GM23338 (cell line): Measurements from ENCODE around the gene DPY19L1. TPM values are rescaled to one million over a fixed set of nuclear protein-coding genes. Genes with fewer than 3 reads are reported as not detected.
"Not testable (repeated sequence)": the region's sequence is repeated elsewhere in the genome, so short reads cannot be mapped to it uniquely, and the experiment has no call there.

Experiments
- ATAC-seq: fragments of 200-7000 bp; cut with Tn5 transposase; 3 replicates; pipeline ENCODE4 v1.9.1; 2020
- DNase-seq: peaks from one replicate; pipeline ENCODE4 v3.0.0-alpha.2; 2015; ENCODE audit warnings: low spot score
- H2AFZ ChIP-seq: fragments of 200-600 bp; sonication (generic); 2 replicates; pipeline ENCODE4 v1.8.0; 2016; ENCODE audit warnings: antibody characterized with exemption, mild to moderate bottlenecking, moderate library complexity
- H3F3A ChIP-seq: fragments of 200-600 bp; sonication (generic); replicated peaks from 2 replicates; pipeline ENCODE4 v1.8.0; 2017; ENCODE audit warnings: antibody characterized with exemption, mixed run types, low read depth
- H3K27ac ChIP-seq: fragments of 200-600 bp; sonication (generic); 2 replicates; pipeline ENCODE4 v1.6.1; 2016; ENCODE audit warnings: low read depth
- H3K27me3 ChIP-seq: fragments of 200-600 bp; sonication (generic); 2 replicates; pipeline ENCODE4 v1.8.0; 2016; ENCODE audit warnings: mild to moderate bottlenecking, mixed run types, moderate library complexity; ENCODE audit not compliant: insufficient read depth
- H3K36me3 ChIP-seq: fragments of 200-600 bp; sonication (generic); 2 replicates; pipeline ENCODE4 v1.8.0; 2016; ENCODE audit warnings: mild to moderate bottlenecking; ENCODE audit not compliant: insufficient read depth
- H3K4me1 ChIP-seq: fragments of 200-600 bp; sonication (generic); 2 replicates; pipeline ENCODE4 v1.8.0; 2016; ENCODE audit warnings: mild to moderate bottlenecking, moderate library complexity; ENCODE audit not compliant: insufficient read depth
- H3K4me2 ChIP-seq: fragments of 200-600 bp; sonication (generic); 2 replicates; pipeline ENCODE4 v1.7.1; 2017; ENCODE audit warnings: mixed run types
- H3K4me3 ChIP-seq: fragments of 200-600 bp; sonication (generic); 2 replicates; pipeline ENCODE4 v1.6.1; 2016; ENCODE audit warnings: mixed run types
- H3K79me2 ChIP-seq: fragments of 200-600 bp; sonication (generic); replicated peaks from 2 replicates; pipeline ENCODE4 v1.8.0; 2017; ENCODE audit warnings: mild to moderate bottlenecking; ENCODE audit not compliant: insufficient read depth
- H3K9me2 ChIP-seq: fragments of 200-600 bp; sonication (generic); 2 replicates; pipeline ENCODE4 v1.8.0; 2017; ENCODE audit not compliant: insufficient read depth
- H4K20me1 ChIP-seq: fragments of 200-600 bp; sonication (generic); replicated peaks from 2 replicates; pipeline ENCODE4 v1.8.0; 2017; ENCODE audit warnings: mild to moderate bottlenecking; ENCODE audit not compliant: insufficient read depth
- H3K27ac Mint-ChIP-seq: 2 replicates; pipeline ENCODE4 v1.8.0; 2020; ENCODE audit warnings: inconsistent platforms, mild to moderate bottlenecking, moderate library complexity, mixed read lengths
- H3K27me3 Mint-ChIP-seq: 3 replicates; pipeline ENCODE4 v1.8.0; 2022; ENCODE audit warnings: low read depth, mild to moderate bottlenecking, moderate library complexity, mixed read lengths, inconsistent platforms; ENCODE audit not compliant: insufficient read depth, poor library complexity
- H3K36me3 Mint-ChIP-seq: 3 replicates; pipeline ENCODE4 v1.8.0; 2021; ENCODE audit warnings: low read depth, mild to moderate bottlenecking, inconsistent platforms, moderate library complexity, mixed read lengths
- H3K4me1 Mint-ChIP-seq: 3 replicates; pipeline ENCODE4 v1.8.0; 2020; ENCODE audit warnings: mild to moderate bottlenecking, inconsistent platforms, mixed read lengths
- H3K4me3 Mint-ChIP-seq: 3 replicates; pipeline ENCODE4 v1.8.0; 2021; ENCODE audit warnings: moderate library complexity, mild to moderate bottlenecking, inconsistent platforms, mixed read lengths
- H3K9me3 Mint-ChIP-seq: 3 replicates; pipeline ENCODE4 v1.8.0; 2020; ENCODE audit warnings: moderate library complexity, mild to moderate bottlenecking, inconsistent platforms, mixed read lengths
- CREB1 ChIP-seq: fragments of 250-450 bp; sonication (Bioruptor Pico); IDR thresholded peaks from 2 replicates; pipeline ENCODE4 v1.5.0; 2020; ENCODE audit warnings: low read depth, mild to moderate bottlenecking, moderate library complexity
- EZH2 ChIP-seq: fragments of 200-600 bp; sonication (generic); IDR thresholded peaks from one replicate; pipeline ENCODE4 v1.8.0; 2017; ENCODE audit warnings: antibody characterized with exemption, mild to moderate bottlenecking, low read depth; ENCODE audit not compliant: unreplicated experiment
- EZH2phosphoT487 ChIP-seq: fragments of 200-600 bp; sonication (generic); IDR thresholded peaks from one replicate; pipeline ENCODE4 v1.8.1; 2018; ENCODE audit warnings: antibody characterized with exemption; ENCODE audit not compliant: unreplicated experiment
- JUNB ChIP-seq: IDR thresholded peaks from one replicate; pipeline ENCODE4 v1.6.1; 2016; ENCODE audit warnings: antibody characterized with exemption; ENCODE audit not compliant: unreplicated experiment
- NANOG ChIP-seq: IDR thresholded peaks from 2 replicates; pipeline ENCODE4 v1.6.1; 2016; ENCODE audit warnings: antibody characterized with exemption, borderline replicate concordance
- REST ChIP-seq: IDR thresholded peaks from one replicate; pipeline ENCODE4 v1.6.1; 2018; ENCODE audit warnings: antibody characterized with exemption; ENCODE audit not compliant: unreplicated experiment
- STAT1 ChIP-seq: IDR thresholded peaks from one replicate; pipeline ENCODE4 v1.6.1; 2016; ENCODE audit warnings: antibody characterized with exemption; ENCODE audit not compliant: unreplicated experiment
- ZNF114 ChIP-seq: fragments of 250-450 bp; sonication (Bioruptor Pico); IDR thresholded peaks from 2 replicates; pipeline ENCODE4 v1.5.0; 2020; ENCODE audit warnings: mild to moderate bottlenecking, moderate library complexity
- ZNF331 ChIP-seq: fragments of 250-450 bp; sonication (Bioruptor Pico); IDR thresholded peaks from 2 replicates; pipeline ENCODE4 v1.5.0; 2020; ENCODE audit warnings: low read depth, mild to moderate bottlenecking, moderate library complexity
- ZNF462 ChIP-seq: fragments of 250-450 bp; sonication (Bioruptor Pico); IDR thresholded peaks from 2 replicates; pipeline ENCODE4 v1.5.0; 2020; ENCODE audit warnings: mild to moderate bottlenecking, moderate library complexity
- polyA plus RNA-seq: library from polyadenylated mRNA; unstranded; fragments of >200 nt; fragmentation: Nextera tagmentation; extraction: Ambion mirVana; gene quantifications from 2 replicates; pipeline ENCODE4 v1.2.1, GENCODE V29; 2016
- total RNA-seq: library from RNA; depleted of rRNA; stranded (reverse); fragments of >200 nt; shearing (Covaris generic); gene quantifications from 2 replicates; pipeline ENCODE4 v1.2.3, GENCODE V29; 2014
- TF ChIP-seq, protein P1 (sequence below): IDR thresholded peaks from 2 replicates; pipeline ENCODE4 v1.6.1; 2016; ENCODE audit warnings: antibody characterized with exemption

DPY19L1 gene
- total and polyA plus RNA-seq, 2 experiments from 2014 or later = 4.4 to 20.2 TPM

DNA sequence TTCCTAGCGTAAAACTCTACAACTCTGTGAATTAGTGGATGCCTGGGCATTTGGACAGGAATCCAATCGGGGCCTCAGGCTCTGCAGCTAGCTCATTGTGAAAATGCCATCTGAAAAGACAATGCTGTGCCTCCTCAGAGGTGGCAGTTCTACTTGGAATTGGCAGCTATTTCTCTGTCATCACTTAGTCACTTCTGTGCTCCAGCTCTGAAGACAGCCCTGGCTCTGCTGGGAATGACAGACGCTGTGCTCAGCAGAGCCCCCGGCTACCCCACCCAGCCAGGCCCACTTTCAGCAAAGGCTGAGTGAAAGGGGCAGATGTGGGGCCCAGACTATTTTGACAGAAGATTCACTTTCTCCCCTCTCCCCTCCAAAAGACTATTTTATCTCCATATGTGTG, 119.8 kb downstream of the DPY19L1 start:
- H3K9me2 ChIP-seq, H3K4me3 Mint-ChIP-seq, H3K27ac Mint-ChIP-seq, H3K4me1 Mint-ChIP-seq, H2AFZ ChIP-seq, H4K20me1 ChIP-seq, H3K27me3 ChIP-seq, H3K4me2 ChIP-seq, H3K27me3 Mint-ChIP-seq, H3K4me3 ChIP-seq, H3K79me2 ChIP-seq, H3K27ac ChIP-seq, DNase-seq, H3K36me3 ChIP-seq, H3K36me3 Mint-ChIP-seq, H3K4me1 ChIP-seq, H3F3A ChIP-seq, ATAC-seq: not testable (repeated sequence)
- peaks cover 19% of the 10 kb centered on the region for H3K9me3 Mint-ChIP-seq

- H3K79me2 ChIP-seq = no peaks in the 10 kb centered on the region
- no peak overlapping the region for H2AFZ ChIP-seq
- Mint-ChIP-seq H3K27ac (no peak overlapping the region), H3K4me1 (peaks cover 9% of the 10 kb centered on the region; the same call in 2 of the 3 replicates), H3K27me3 (peaks cover 2% of the 10 kb centered on the region), H3K4me3 (no peak overlapping the region), H3K36me3 (peaks cover 2% of the 10 kb centered on the region; the same call in 2 of the 3 replicates), H3K9me3 (peaks cover 19% of the 10 kb centered on the region)
- no peaks in the 10 kb centered on the region for H3K4me1 ChIP-seq
- H3K4me3 ChIP-seq = no peak overlapping the region
- no peak for ATAC-seq
- H3K27ac ChIP-seq = no peak overlapping the region
- no peaks in the 10 kb centered on the region for H4K20me1 ChIP-seq
- H3K27me3 ChIP-seq = no peaks in the 10 kb centered on the region
- H3K36me3 ChIP-seq = no peaks in the 10 kb centered on the region
- H3F3A ChIP-seq = no peaks in the 10 kb centered on the region
- no peaks in the 10 kb centered on the region for H3K9me2 ChIP-seq
- DNase-seq = peak; percentile 7
- H3K4me2 ChIP-seq = no peak overlapping the region
- no peak for TF ChIP-seq ZNF331 (CRISPR knock-in tag)
- no peak for TF ChIP-seq EZH2phosphoT487
- TF ChIP-seq CREB1 (CRISPR knock-in tag) = no peak
- TF ChIP-seq REST = no peak
- TF ChIP-seq NANOG = no peak
- no peak for TF ChIP-seq ZNF462
- TF ChIP-seq EZH2 = no peak
- TF ChIP-seq ZNF114 (CRISPR knock-in tag) = no peak
- TF ChIP-seq JUNB = no peak
- TF ChIP-seq, protein P1, sequence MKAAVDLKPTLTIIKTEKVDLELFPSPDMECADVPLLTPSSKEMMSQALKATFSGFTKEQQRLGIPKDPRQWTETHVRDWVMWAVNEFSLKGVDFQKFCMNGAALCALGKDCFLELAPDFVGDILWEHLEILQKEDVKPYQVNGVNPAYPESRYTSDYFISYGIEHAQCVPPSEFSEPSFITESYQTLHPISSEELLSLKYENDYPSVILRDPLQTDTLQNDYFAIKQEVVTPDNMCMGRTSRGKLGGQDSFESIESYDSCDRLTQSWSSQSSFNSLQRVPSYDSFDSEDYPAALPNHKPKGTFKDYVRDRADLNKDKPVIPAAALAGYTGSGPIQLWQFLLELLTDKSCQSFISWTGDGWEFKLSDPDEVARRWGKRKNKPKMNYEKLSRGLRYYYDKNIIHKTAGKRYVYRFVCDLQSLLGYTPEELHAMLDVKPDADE = no peak
- no peak for TF ChIP-seq STAT1
Observed at GRCh38 chr7:34916267-34916666, 121.0 kb downstream of the DPY19L1 start.
